Smooth muscle cell (in vitro differentiated cells): ENCODE results near the gene HABP4. TPM values are rescaled to one million over a fixed set of nuclear protein-coding genes. Genes with fewer than 3 reads are reported as not detected.

Experiments used
- DNase-seq: peaks from one replicate; lab custom pipeline; 2025; ENCODE audit not compliant: unreplicated experiment; lab: John Stamatoyannopoulos, UW
- H2AFZ ChIP-seq: fragments of 200-600 bp; sonication (generic); 2 replicates; pipeline ENCODE4 v1.6.0; 2016; ENCODE audit warnings: antibody characterized with exemption, low read depth, mild to moderate bottlenecking
- H3F3A ChIP-seq: fragments of 200-600 bp; sonication (generic); 2 replicates; pipeline ENCODE4 v1.6.0; 2017; ENCODE audit warnings: antibody characterized with exemption, low read depth
- H3K27ac ChIP-seq: fragments of 200-600 bp; sonication (generic); 2 replicates; pipeline ENCODE4 v1.5.1; 2016; ENCODE audit warnings: low read depth, mild to moderate bottlenecking
- H3K27me3 ChIP-seq: fragments of 200-600 bp; sonication (generic); 2 replicates; pipeline ENCODE4 v1.6.1; 2016; ENCODE audit warnings: low read depth, mild to moderate bottlenecking
- H3K36me3 ChIP-seq: fragments of 200-600 bp; sonication (generic); 2 replicates; pipeline ENCODE4 v1.5.1; 2016; ENCODE audit warnings: low read depth
- H3K4me1 ChIP-seq: fragments of 200-600 bp; sonication (generic); 2 replicates; pipeline ENCODE4 v1.5.1; 2016; ENCODE audit warnings: low read depth
- H3K4me2 ChIP-seq: fragments of 200-600 bp; sonication (generic); 2 replicates; pipeline ENCODE4 v1.6.0; 2016; ENCODE audit warnings: mild to moderate bottlenecking
- H3K4me3 ChIP-seq: fragments of 200-600 bp; sonication (generic); 2 replicates; pipeline ENCODE4 v1.5.1; 2016; ENCODE audit warnings: mild to moderate bottlenecking
- H3K79me2 ChIP-seq: fragments of 200-600 bp; sonication (generic); 2 replicates; pipeline ENCODE4 v1.6.0; 2016; ENCODE audit warnings: low read depth, mild to moderate bottlenecking
- H3K9ac ChIP-seq: fragments of 200-600 bp; sonication (generic); 2 replicates; pipeline ENCODE4 v1.6.0; 2016; ENCODE audit warnings: low read depth
- H3K9me3 ChIP-seq: fragments of 200-600 bp; sonication (generic); replicated peaks from 2 replicates; pipeline ENCODE4 v1.5.1; 2016; ENCODE audit warnings: low read depth
- H4K20me1 ChIP-seq: fragments of 200-600 bp; sonication (generic); 2 replicates; pipeline ENCODE4 v1.6.0; 2016; ENCODE audit warnings: low read depth
- CTCF ChIP-seq: fragments of 200-600 bp; sonication (generic); IDR thresholded peaks from 2 replicates; pipeline ENCODE4 v1.5.1; 2017; ENCODE audit warnings: borderline replicate concordance, mild to moderate bottlenecking, antibody characterized with exemption; ENCODE audit not compliant: insufficient read depth, poor library complexity, severe bottlenecking
- WGBS: methylation state at CpG from one replicate; pipeline ENCODE4 v1.1.7; 2016; ENCODE audit warnings: low lambda C conversion rate; 5-methylcytosine and 5-hydroxymethylcytosine counted together
- polyA plus RNA-seq: library from polyadenylated mRNA; unstranded; fragments of >200 nt; fragmentation: Nextera tagmentation; extraction: Ambion mirVana; gene quantifications from 2 replicates; pipeline ENCODE4 v1.2.1, GENCODE V29; 2016
- total RNA-seq: library from RNA; depleted of rRNA; stranded (reverse); fragments of >200 nt; gene quantifications from 2 replicates; pipeline ENCODE4 v1.2.3, GENCODE V29; 2014

HABP4 gene
- total and polyA plus RNA-seq, 2 experiments from 2014 or later: 13.5 to 26.8 TPM

- WGBS: 95% methylated on average over 11 of the region's 11 CpGs
- no peak overlapping the region for H3K4me2 ChIP-seq
- DNase-seq: no peak
Observed at GRCh38 chr9:96503918-96504317, 53.9 kb downstream of the HABP4 start.

GRCh38 chr9:96505316-96505991 is 55.5 kb downstream of the HABP4 start:
- Histone ChIP-seq H3K79me2 (no peaks in the 10 kb centered on the region), H2AFZ (no peak overlapping the region), H4K20me1 (no peaks in the 10 kb centered on the region), H3K4me1 (peaks cover 10% of the 10 kb centered on the region), H3K4me2 (no peak overlapping the region), H3K4me3 (no peak overlapping the region), H3K36me3 (no peaks in the 10 kb centered on the region), H3F3A (no peaks in the 10 kb centered on the region), H3K9ac (no peak overlapping the region), H3K27me3 (no peaks in the 10 kb centered on the region), H3K9me3 (no peaks in the 10 kb centered on the region), H3K27ac (no peak overlapping the region)
- TF ChIP-seq CTCF: no peak
- 95% methylated on average over 13 of the region's 13 CpGs for WGBS
- DNase-seq: no peak

More at GRCh38 chr9:96503918-96504317, 53.9 kb downstream of the HABP4 start:
- Histone ChIP-seq H3K9me3 (no peaks in the 10 kb centered on the region), H3K27me3 (no peaks in the 10 kb centered on the region), H3K4me1 (no peaks in the 10 kb centered on the region), H4K20me1 (no peaks in the 10 kb centered on the region), H3K4me3 (no peak overlapping the region), H2AFZ (no peak overlapping the region), H3K27ac (no peak overlapping the region), H3K36me3 (no peaks in the 10 kb centered on the region), H3F3A (no peaks in the 10 kb centered on the region), H3K9ac (no peak overlapping the region), H3K79me2 (no peaks in the 10 kb centered on the region)
- TF ChIP-seq CTCF: no peak

DNA sequence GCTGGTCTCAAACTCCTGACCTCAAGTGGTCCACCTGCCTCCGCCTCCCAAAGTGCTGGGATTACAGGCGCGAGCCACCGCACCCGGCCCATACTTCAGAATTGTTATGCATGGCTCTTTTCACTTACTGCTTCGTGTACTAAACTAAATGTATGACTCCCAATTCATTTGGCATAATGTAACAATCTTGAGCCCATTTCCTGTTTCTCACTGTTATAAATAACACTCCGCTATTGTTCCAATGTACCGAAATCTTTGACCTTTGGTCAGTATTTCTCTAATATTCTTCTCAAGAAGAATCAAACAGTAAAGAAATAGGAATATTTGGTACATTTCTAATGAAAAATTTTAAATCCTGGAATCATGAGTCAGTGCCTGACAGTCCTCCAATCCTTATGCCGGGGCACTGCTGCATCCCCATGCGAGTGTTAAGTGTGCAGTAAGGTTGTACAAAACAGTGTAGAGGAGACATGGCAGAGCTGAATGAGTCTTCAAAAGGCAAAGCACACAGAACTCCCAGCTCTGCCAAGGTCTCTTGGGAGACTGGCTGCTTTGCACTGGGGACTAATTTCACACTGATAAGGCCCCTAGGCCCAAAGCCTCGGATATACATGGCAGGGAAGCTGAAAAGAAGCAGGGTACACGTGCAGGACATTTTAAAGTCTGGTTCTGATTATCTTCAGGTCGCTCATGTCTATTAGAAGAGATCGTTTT is 58.4 kb downstream of the HABP4 start:
- H3K79me2 ChIP-seq: no peaks in the 10 kb centered on the region
- peaks cover 10% of the 10 kb centered on the region for H3K4me1 ChIP-seq
- H3K27me3 ChIP-seq: no peaks in the 10 kb centered on the region
- no peak overlapping the region for H3K27ac ChIP-seq
- no peak overlapping the region for H2AFZ ChIP-seq
- no peak overlapping the region for H3K4me2 ChIP-seq
- WGBS: 85% methylated on average over 14 of the region's 14 CpGs
- H4K20me1 ChIP-seq: peaks cover under 1% of the 10 kb centered on the region
- no peaks in the 10 kb centered on the region for H3F3A ChIP-seq
- no peak overlapping the region for H3K4me3 ChIP-seq
- no peak overlapping the region for H3K9ac ChIP-seq
- H3K9me3 ChIP-seq: no peaks in the 10 kb centered on the region
- no peaks in the 10 kb centered on the region for H3K36me3 ChIP-seq
- no peak for TF ChIP-seq CTCF
- DNase-seq: no peak
